ENCODE results near the gene FAM53B. TPM values are rescaled to one million over a fixed set of nuclear protein-coding genes. Genes with fewer than 3 reads are reported as not detected.

The FAM53B gene
- total RNA-seq, 4 donors from 2014 or later: 25.2 to 43.3 (median 34.7) TPM

GRCh38 chr10:124669141-124669823 is 74.9 kb downstream of the FAM53B start:
- intact Hi-C loops (cut with DNase I): no loop called here
- Histone ChIP-seq H3K9me3 (no peaks in the 10 kb centered on the region), H3K27me3 (no peaks in the 10 kb centered on the region), H3K4me3 (no peak overlapping the region), H3K36me3 (peaks cover 0 to 12% (median 6%) of the 10 kb centered on the region in 4 donors), H3K27ac (replicated peaks in 1 of 4) (no peak overlapping the region), H3K4me1 (peaks cover 63 to 87% (median 81%) of the 10 kb centered on the region in 4 donors)
- DNase-seq (ENCODE audit: extremely low spot score): no peak
- TF ChIP-seq POLR2A (IDR thresholded peaks at IDR 0.05; ENCODE audit: low read depth) (no peak), POLR2AphosphoS5 (IDR thresholded peaks at IDR 0.05) (no peak), EP300 (IDR thresholded peaks at IDR 0.05) (no peak), CTCF (IDR thresholded peaks at IDR 0.05) (no peak)
- WGBS: 88% methylated on average over 3 of the region's 20 CpGs

GRCh38 chr10:124668517-124669051 is 75.6 kb downstream of the FAM53B start:
- Histone ChIP-seq H3K4me3 (no peak overlapping the region), H3K27me3 (no peaks in the 10 kb centered on the region), H3K9me3 (no peaks in the 10 kb centered on the region), H3K27ac (replicated peaks in 1 of 4) (no peak overlapping the region), H3K36me3 (peaks cover 0 to 18% (median 6%) of the 10 kb centered on the region in 4 donors), H3K4me1 (peaks cover 57 to 83% (median 75%) of the 10 kb centered on the region in 4 donors)
- no peak for TF ChIP-seq CTCF (IDR thresholded peaks at IDR 0.05)
- TF ChIP-seq POLR2A (IDR thresholded peaks at IDR 0.05; ENCODE audit: low read depth): no peak
- no peak for TF ChIP-seq POLR2AphosphoS5 (IDR thresholded peaks at IDR 0.05)
- 83% methylated on average over 11 of the region's 11 CpGs for WGBS
- intact Hi-C loops (cut with DNase I): no loop called here
- no peak for DNase-seq (ENCODE audit: extremely low spot score)

GRCh38 chr10:124667425-124668345 is 76.5 kb downstream of the FAM53B start:
- Histone ChIP-seq H3K4me3 (no peak overlapping the region), H3K27me3 (no peaks in the 10 kb centered on the region), H3K4me1 (peaks cover 48 to 78% (median 72%) of the 10 kb centered on the region in 4 donors), H3K27ac (replicated peaks in 1 of 4) (no peak overlapping the region), H3K9me3 (no peaks in the 10 kb centered on the region), H3K36me3 (peaks cover 0 to 27% (median 13%) of the 10 kb centered on the region in 4 donors)
- TF ChIP-seq CTCF (IDR thresholded peaks at IDR 0.05) (no peak), POLR2AphosphoS5 (IDR thresholded peaks at IDR 0.05) (no peak), POLR2A (IDR thresholded peaks at IDR 0.05; ENCODE audit: low read depth) (no peak), EP300 (IDR thresholded peaks at IDR 0.05) (no peak)
- 77% methylated on average over 10 of the region's 15 CpGs for WGBS
- DNase-seq (ENCODE audit: extremely low spot score): no peak
- intact Hi-C loops (cut with DNase I): no loop called here

GRCh38 chr10:124666494-124666893 is 77.7 kb downstream of the FAM53B start:
- 85% methylated on average over 9 of the region's 10 CpGs for WGBS
- no peak for TF ChIP-seq CTCF (IDR thresholded peaks at IDR 0.05)
- TF ChIP-seq POLR2A (IDR thresholded peaks at IDR 0.05; ENCODE audit: low read depth): no peak
- no peak for TF ChIP-seq EP300 (IDR thresholded peaks at IDR 0.05)
- TF ChIP-seq POLR2AphosphoS5 (IDR thresholded peaks at IDR 0.05): no peak
- DNase-seq (ENCODE audit: extremely low spot score): no peak
- intact Hi-C loops (cut with DNase I): no loop called here
- H3K27me3 ChIP-seq: no peaks in the 10 kb centered on the region
- H3K9me3 ChIP-seq: no peaks in the 10 kb centered on the region
- H3K27ac ChIP-seq (replicated peaks in 1 of 4): no peak overlapping the region
- H3K4me1 ChIP-seq: peaks cover 36 to 66% (median 61%) of the 10 kb centered on the region in 4 donors
- peaks cover 0 to 27% (median 13%) of the 10 kb centered on the region in 4 donors for H3K36me3 ChIP-seq
- no peak overlapping the region for H3K4me3 ChIP-seq

Data from esophagus muscularis mucosa (tissue), 4 donors.